GM18861 (cell line): ENCODE data around the gene PDE3A.

ENCODE experiments used
- ATAC-seq: cut with Tn5 transposase; IDR thresholded peaks from one replicate; pipeline ENCODE4 v1.9.1; 2021; ENCODE audit not compliant: unreplicated experiment

PDE3A gene

DNA sequence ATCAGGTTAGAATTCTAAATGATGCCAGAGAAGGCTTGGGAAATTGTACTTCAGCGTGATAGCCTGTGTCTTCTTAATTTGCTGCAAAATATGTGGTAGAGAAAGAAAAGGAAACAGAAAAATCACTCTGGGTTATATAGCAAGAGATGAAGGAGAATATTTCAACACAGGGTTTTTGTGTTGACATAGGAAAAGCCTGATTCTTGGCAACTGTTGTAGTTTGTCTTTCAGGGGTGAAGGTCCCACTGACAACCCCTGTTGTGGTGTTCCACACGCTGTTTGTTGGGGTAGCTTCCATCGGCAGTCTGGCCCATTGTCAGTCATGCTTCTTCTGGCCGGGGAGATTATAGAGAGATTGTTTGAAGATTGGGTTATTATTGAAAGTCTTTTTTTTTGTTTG is 313.0 kb downstream of the PDE3A start:
- ATAC-seq = no peak

DNA sequence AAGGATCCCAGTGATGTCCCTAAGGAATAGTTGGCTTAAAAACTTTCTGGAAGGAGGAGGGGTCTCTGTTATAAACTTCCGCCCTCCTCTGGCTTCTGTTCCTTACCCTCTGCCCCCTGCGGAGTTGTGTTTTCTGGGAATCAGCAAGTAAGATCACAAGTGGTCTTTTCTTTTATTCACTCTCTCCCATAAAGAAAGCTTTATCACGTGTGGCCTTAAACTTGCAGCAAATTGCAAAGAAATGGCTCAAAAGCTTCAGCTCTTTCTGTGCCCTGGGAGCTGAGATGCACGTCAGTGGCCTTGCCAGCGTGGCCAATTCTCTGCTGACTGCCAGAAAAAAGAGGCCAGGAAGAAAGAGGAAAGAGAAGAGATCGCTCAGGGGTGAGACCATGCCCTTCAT is 326.9 kb downstream of the PDE3A start, which contains the start of gene SLCO1C1:
TSS of gene SLCO1C1 (plus strand) at position 101 of the 400 bp plus-strand sequence. CDS start 4,245 bp downstream, outside the sequence.
- ATAC-seq = no peak

DNA sequence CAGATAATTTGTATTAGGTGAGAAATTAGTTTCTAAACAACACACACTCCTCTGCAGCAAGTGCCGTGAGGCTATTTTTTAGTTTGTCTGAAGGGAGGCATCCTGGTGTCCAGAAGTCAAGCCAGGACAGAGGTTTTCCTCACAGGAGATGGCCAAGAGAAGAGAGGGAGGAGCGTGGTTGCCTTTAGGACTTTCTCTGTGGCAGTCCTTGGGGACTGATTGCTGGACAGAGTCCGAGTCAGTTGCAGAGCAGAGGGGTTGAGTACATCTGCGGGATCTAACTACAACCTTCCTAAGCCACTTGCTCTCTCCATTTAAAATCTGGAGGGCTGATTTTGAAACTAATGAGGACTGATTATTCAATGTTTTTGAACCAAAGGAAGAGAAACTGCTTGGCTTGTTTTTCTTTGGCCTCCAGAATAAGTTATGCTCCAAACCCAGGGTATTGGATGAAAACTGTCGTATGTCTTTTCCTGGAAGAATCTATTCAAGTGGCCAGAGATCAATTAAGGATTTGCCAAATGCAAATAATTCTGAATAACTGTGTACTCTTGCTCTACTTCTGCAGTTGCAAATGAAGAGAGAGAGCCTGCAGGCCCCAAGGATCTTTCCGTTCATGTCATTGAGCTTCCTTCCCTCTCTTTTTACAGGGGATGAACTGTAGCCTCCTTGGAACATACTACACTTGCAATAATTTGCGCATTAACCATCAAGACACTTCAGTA is 328.0 kb downstream of the PDE3A start:
- ATAC-seq = no peak

DNA sequence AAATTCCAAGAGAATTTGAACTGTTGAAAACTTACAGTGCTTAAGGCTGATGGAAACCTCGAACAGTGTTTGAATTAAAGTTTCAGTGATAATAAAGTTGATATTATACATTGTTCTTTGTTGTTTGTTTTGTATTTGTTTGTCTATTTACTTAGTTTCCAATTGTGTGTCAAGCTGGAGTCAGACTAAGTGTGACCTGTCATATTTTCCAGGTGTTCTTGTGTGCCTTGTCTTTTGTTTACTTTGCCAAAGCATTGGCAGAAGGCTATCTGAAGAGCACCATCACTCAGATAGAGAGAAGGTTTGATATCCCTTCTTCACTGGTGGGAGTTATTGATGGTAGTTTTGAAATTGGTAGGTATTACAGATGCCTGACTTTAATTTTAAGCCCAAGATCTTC is 332.8 kb downstream of the PDE3A start:
- no peak for ATAC-seq

DNA sequence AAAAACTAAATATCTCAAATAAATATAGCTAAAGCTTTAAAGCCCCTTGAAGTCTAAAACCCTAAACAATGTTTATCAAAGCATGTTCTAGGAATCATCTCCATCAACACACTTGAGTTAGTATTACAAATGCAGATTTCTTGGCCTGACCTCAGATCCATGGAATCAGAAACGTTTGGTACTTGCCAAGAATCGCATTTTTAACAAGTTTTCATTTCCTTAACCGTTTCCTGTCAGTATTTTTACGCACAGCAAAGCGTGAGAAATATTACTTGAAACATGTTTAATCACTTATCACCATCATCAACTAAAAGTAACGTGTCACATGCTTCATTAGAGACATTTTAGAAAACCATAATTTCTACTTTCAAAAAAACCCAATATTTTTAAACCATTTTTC is 336.5 kb downstream of the PDE3A start:
- ATAC-seq = no peak

DNA sequence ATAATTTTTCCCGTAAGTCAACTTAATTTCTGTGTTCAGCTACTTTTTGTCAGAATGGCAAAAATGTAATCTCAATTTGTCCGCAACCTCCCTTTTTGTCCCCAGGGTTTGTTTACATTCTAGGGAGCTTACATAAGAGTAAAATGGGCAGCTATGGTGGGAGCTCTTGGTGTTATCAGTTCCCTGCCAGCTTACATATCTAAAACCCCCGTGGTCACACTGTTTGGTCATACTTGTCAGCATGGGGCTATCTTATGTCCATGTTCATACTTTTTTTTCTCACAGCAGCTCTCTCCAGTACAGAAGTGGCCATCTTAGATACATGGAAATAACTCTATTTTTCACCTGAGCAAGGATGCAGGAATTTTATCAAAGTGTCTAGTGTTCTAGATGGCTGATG is 343.5 kb downstream of the PDE3A start:
- ATAC-seq = no peak

DNA sequence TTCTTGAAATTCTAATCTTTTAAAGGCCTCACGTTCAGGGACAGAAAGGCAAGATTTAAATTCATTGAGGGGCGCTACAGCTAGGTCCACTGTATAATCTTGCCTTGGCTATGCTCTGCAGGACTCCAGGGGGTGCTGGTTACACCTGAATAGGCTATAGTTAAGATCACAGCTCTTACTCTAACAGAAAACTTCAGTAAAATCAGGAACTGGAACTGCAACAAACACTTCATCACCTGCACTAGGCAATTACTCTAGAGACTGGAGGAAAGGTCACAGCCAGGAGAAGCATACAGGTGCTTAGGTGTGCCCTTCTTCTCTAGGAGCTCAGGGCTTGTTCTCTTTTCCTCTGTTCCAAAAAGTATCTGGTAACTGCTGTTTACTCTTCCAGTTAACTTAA is 347.7 kb downstream of the PDE3A start:
- no peak for ATAC-seq

DNA sequence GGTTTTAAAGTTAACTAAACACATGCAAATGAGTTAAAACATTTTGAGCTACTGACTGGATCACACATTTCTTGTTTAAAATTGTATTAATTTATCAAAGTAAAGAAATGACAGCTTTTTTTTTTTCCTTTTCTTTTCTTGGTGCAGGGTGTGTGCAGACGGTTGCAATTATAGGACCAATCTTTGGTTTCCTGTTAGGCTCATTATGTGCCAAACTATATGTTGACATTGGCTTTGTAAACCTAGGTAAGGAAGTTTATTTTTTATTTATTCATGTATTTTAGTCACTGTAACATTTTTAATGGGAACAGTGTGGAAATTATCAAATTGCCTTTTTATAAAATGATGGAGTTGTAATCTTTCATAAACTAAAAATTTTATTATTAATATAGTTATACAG is 348.6 kb downstream of the PDE3A start:
- no peak for ATAC-seq

DNA sequence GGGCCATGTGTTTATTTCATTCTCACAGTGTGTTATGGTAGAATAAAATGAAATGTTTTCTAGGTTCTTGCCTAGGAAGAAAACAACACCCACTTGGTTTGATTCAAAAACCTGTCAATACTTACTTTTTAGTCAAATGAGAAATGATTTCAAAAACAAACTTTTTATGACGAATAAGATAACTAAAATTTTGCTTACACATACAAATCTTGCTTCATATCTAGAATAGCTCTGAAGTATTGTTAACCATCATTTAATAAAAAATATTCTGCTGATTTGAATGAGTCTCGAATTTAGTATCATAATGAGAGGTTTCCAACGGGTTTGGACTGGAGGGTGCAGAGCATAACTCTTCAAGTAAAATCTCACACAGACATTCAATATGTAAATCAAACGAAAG is 350.0 kb downstream of the PDE3A start:
- no peak for ATAC-seq

DNA sequence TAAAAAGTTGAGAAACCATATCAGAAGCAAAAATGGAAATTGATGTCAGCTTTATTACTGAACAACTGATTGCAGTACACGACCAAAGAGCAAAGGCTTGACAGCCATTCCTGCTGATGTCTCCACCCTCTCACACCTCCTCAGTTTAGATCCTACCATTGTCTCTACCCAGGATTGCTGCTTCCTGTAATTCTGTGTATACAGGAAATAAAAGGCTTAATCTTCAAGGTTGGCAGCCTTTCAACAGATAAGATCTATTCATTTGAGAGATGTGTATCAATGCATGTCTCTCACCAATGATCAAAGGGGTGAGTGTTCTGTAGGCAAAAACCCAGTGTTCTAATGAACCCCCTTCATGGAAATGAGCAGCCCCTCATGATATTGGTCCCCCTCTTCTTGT is 353.8 kb downstream of the PDE3A start:
- ATAC-seq = no peak

DNA sequence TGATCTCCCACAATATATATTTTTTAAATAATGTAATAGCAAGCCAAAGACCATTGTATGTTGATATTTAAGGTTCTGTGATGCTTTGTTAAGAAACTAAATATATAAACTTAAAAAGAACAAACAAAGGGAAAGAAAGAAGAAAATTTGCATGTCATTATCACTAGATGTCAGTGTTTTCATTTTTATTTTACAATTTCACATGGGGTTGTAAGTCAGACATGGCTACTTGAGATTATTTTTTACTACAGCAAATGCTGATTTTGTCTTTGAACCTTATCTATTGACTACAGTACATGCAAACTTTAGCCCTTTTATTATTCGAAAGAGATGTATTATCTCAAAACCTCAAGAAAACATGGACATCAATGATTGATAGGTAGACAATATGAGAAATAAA is 362.9 kb downstream of the PDE3A start:
- no peak for ATAC-seq
